HG02973 (cell line): Measurements from ENCODE around the gene NPVF.
A peak's percentile ranks its signal among the peaks of the same experiment; 100 is the strongest.

Source experiments
- ATAC-seq: cut with Tn5 transposase; IDR thresholded peaks from one replicate; pipeline ENCODE4 v1.9.1; 2021; ENCODE audit warnings: moderate library complexity; ENCODE audit not compliant: unreplicated experiment

NPVF gene

DNA sequence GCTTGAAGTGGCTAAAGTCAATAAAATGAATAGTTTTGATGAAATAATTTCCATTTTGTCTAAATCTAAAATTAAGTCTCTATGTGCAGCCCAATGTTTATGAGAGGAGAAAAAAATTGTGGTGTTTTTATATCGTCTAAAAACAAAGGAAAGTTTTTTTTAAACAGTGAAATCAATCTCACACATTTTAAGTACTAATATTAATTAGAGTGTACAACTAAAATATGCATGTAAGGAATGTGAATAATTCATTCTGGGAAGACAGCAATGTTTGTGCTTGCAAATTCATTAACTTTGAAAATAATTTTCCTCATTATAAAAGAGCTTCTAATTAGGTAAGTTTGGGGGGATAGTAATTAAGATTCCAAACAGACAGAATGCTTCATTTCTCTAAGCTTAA, at the start of gene NPVF:
NPVF (minus strand) TSS at position 101 of the 400 bp plus-strand sequence; CDS start at position 54, 47 bp downstream.
- no peak for ATAC-seq

DNA sequence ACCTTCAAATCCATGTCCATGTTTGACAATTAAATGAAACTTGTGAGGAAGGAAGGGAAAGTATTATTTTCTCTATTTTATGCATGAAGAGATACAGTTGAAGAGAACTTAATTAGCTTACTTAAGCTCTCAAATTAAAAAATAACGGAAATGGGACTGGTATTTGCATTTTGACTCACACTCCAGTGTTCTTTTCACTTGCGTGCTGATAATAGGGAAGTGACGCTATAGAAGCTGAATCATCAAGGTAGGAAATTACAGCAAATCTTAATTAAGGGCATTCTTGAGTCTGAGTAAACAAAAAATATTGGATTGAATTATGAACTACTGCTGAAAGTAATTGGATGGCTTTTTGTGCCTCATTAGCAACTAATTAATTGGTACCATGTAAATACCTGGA, 44.0 kb upstream of the NPVF start:
- ATAC-seq, result no peak

GRCh38 chr7:25263337-25263736, 35.1 kb upstream of the NPVF start:
- no peak for ATAC-seq

- ATAC-seq, result no peak
Measured at GRCh38 chr7:25262586-25262985, 34.3 kb upstream of the NPVF start.

- ATAC-seq, result no peak
Measured at GRCh38 chr7:25261545-25262140, 33.4 kb upstream of the NPVF start.

- no peak for ATAC-seq
Measured at GRCh38 chr7:25260862-25261494, 32.7 kb upstream of the NPVF start.

DNA sequence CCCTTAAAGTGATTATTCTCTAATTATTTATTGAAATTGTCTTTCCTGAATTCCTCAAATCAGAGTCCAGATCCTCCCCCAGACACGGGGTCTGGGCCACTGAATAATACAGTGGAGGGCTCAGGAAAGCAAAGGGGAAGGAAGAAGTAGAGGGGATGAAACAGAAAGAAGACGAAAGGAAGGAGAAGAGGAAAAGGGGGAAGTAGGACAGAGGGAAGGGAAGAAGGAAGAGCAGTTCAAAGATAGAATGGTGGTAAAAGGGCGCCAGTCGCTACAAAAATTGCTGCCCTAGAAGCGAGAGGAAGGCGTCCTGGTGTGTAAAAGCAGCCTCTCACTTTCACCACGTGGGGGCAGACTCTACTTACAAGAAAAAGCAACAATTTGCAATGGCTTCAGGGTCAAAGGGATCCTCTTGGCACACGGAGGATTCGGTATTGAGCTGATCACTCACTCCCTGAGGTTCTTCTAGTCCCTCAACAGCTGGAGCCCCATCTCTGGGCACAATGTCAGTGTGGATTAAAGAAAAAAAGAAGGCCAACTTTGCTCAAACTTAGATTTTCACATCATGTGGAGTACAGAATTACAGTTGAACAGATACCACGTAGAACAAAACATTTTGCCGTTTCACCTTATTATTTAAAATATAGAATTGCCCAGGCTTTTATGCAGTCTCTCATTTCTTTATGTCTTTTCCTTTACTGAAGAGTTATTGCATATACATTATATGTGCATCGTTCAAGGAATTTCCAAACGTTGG, 31.4 kb upstream of the NPVF start:
- ATAC-seq, result peak; percentile 75

- no peak for ATAC-seq
Measured at GRCh38 chr7:25256333-25256819, 28.1 kb upstream of the NPVF start.

GRCh38 chr7:25255611-25256332, 27.5 kb upstream of the NPVF start:
- ATAC-seq, result no peak

GRCh38 chr7:25254604-25255003, 26.3 kb upstream of the NPVF start:
- no peak for ATAC-seq

DNA sequence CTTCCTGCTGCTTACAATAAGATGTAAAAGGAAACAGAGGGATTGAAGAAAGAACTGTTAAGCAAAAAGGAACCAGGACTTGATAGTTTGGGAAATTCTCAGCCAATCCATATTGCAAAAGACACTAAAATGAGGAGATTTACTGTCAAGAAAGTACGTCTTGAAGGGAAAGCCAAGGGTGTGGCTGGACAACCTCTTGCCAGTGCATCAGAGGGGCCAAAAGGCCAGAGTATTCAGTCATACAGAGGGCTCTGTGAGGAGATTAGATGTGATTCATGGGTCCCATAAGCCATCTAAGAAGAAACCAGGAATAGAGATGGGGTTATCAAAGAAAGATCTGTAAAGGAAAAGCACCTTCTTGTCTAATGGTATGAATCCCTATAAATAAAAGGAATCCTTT, 25.4 kb upstream of the NPVF start:
- ATAC-seq, result no peak

- ATAC-seq, result no peak
Measured at GRCh38 chr7:25250386-25250785, 22.1 kb upstream of the NPVF start.

DNA sequence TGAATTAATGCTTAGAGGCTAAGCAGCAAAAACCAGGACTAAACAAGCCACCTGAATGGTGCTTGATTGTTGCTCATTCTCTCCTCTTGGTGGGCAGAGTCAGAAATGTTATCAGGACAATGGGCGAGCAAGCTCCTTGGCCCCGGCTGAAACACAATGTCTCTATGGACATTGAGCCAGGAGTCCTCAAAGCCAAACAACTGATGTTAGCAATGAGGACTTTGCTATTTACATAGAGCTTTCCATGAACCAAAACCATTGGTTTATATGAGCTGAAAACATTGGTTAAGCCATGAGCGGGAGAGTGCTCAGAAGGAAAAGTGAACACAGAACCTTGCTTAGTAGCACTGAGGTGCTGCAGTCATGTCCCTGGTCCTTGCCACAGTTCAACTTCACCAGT, 21.5 kb upstream of the NPVF start:
- ATAC-seq, result no peak

DNA sequence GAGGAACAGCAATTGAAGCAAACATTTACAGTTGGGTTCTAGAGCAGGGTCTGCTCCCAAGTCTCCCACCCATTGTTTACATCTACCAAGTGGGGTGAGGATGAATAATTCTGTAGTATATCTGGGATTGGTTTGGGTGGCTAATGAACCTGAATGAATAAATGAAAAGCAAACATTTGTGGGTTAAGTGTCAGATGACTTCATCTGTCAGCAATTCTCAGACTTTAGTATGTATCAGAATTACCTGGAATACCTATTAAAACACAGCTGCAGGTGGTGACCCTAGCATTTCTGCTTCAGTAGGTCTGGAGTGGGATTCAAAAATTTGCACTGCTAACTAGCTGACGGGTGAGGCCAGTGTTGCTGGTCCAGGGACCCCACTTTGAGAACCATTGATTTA, 18.0 kb upstream of the NPVF start:
- no peak for ATAC-seq

- no peak for ATAC-seq
Measured at GRCh38 chr7:25244254-25245033, 16.2 kb upstream of the NPVF start.

GRCh38 chr7:25242678-25243077, 14.4 kb upstream of the NPVF start:
- no peak for ATAC-seq

DNA sequence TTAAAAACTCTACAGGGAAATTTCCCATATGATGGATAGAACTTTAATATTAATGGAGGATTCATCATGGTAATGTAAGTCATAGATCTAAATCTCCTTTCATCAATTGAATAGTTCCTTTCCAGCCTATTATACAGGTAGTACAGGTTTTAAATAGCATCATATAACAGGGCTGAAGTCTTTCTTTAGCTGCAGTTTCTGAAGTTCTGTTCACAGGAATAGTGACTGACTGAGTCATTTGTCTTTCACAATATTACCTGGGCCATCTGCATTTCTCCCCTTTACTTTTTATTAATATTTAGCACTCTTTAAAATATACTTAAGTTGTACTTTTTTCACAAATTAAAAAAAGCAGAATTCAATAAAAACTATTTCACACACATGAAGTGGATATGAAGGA, 12.6 kb upstream of the NPVF start:
- no peak for ATAC-seq

- ATAC-seq, result no peak
Measured at GRCh38 chr7:25240340-25240739, 12.1 kb upstream of the NPVF start.

- ATAC-seq, result no peak
Measured at GRCh38 chr7:25239888-25240287, 11.6 kb upstream of the NPVF start.

DNA sequence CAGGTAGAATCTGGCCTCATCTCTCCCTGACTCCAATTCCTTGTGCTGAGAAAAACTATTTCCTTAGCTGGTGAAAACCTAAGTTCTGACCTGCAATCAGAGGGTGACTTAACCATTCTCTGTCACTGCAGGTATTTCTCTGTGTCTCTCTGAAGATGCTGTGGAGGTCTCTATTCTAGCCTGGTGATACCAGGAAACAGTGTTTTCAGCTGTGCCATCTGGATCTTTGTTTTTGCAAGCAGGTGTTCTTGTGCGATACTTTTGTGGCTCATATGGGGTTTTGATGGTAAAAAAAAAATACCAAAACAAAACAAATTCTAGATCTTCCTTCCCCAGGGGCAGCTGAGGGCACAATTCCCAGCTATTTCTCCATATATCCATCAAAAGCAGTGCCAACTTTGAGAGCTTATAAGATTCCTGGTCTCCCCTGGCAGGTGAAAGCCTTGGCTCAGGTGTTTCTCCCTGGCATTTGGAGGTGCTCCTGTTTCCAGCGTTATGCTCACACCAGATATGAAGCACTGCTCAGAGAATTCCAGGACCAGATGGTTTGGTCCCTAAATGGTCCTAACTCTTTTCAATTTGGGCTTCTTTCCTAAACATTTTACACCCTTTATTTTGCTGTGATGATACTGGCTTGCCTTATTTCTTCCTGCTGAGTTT, 9.9 kb upstream of the NPVF start:
- no peak for ATAC-seq
